ENCODE data around the gene TRIM14. TPM values are rescaled to one million over a fixed set of nuclear protein-coding genes. Genes with fewer than 3 reads are reported as not detected.
A peak's percentile ranks its signal among the peaks of the same experiment; 100 is the strongest.
"Not testable (repeated sequence)": the region's sequence is repeated elsewhere in the genome, so short reads cannot be mapped to it uniquely, and the experiment has no call there.

The TRIM14 gene
- total RNA-seq, 1 donor from 2014 or later = 25.8 TPM

DNA sequence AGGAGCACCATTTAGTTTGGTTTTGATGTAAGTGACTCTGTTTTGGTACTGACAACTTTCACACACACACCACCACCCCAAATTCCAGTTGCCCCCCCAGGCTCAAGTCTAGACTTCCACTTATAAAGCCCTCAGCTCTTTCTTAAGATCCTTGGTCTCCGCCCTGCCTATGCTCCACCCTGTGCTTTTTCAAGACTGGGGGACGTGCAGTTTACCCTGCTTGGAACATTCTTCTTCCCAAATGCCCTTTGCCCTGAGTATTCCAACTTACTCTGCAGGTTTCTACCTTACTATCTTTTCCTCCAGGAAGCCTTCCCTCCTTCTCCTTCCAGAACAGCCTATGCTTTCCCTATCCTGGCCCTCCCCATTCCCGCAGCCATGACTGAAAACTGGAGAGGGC is 1.5 kb upstream of the TRIM14 start:
- intact Hi-C loops (cut with DNase I) = no loop called here

DNA sequence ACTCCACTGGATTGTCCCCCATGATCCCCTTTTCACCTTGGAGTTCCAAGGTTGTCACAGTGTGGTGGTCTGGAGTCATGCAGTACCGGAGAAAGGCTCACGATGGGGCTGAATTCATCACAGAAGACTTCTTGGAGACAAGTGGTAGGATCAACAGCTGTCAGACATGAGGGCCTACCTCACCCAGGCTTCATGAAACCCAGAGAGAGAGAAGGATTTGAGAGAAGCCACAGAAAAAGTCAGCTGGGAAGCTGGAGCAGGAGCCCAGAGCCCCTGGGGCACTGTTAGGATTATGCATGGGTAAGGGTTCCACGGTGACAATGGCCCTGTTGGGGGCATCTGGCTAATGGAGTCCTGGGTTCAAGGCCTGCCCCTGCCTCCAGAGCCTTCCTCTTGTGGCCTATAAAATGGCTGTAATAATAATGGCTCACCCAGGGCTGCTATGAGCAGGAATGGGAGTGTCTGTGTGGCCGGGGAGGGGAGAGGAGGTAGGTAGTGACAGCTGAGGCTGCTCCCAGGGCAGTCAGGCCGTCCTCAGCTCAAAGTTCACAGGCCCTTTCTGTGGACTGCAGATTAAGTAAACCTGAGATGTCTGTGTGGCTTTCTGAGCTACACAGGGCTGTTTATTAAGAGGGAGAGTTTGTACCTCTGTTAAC is 910 bp downstream of the TRIM14 start:
- no peak for DNase-seq (ENCODE audit: extremely low spot score in 2 of 2)
- Histone ChIP-seq H3K36me3 (no peaks in the 10 kb centered on the region), H3K4me3 (peak overlapping the region; percentile 56), H3K4me1 (peaks cover 18% of the 10 kb centered on the region), H3K27ac (peak overlapping the region; percentile 65), H3K9me3 (no peaks in the 10 kb centered on the region), H3K27me3 (no peaks in the 10 kb centered on the region)
- intact Hi-C loops (cut with DNase I) = no loop called here
- no peak for TF ChIP-seq POLR2A (IDR thresholded peaks at IDR 0.05)
- TF ChIP-seq, protein P1, sequence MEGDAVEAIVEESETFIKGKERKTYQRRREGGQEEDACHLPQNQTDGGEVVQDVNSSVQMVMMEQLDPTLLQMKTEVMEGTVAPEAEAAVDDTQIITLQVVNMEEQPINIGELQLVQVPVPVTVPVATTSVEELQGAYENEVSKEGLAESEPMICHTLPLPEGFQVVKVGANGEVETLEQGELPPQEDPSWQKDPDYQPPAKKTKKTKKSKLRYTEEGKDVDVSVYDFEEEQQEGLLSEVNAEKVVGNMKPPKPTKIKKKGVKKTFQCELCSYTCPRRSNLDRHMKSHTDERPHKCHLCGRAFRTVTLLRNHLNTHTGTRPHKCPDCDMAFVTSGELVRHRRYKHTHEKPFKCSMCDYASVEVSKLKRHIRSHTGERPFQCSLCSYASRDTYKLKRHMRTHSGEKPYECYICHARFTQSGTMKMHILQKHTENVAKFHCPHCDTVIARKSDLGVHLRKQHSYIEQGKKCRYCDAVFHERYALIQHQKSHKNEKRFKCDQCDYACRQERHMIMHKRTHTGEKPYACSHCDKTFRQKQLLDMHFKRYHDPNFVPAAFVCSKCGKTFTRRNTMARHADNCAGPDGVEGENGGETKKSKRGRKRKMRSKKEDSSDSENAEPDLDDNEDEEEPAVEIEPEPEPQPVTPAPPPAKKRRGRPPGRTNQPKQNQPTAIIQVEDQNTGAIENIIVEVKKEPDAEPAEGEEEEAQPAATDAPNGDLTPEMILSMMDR (IDR thresholded peaks at IDR 0.05) = peak in 1 of 3 experiments; percentile 6

More for the DNA sequence above, 1.5 kb upstream of the TRIM14 start:
- TF ChIP-seq POLR2A (IDR thresholded peaks at IDR 0.05) = no peak
- TF ChIP-seq, protein P1 (IDR thresholded peaks at IDR 0.05) = no peak
- no peak for TF ChIP-seq POLR2AphosphoS5 (IDR thresholded peaks at IDR 0.05; ENCODE audit: insufficient read depth in 1 of 2, low read depth in 1 of 2)
- H3K9me3 ChIP-seq = no peaks in the 10 kb centered on the region
- no peak overlapping the region for H3K4me3 ChIP-seq
- H3K27me3 ChIP-seq = no peaks in the 10 kb centered on the region
- H3K27ac ChIP-seq = peak overlapping the region; percentile 56
- peaks cover 18% of the 10 kb centered on the region for H3K4me1 ChIP-seq
- no peaks in the 10 kb centered on the region for H3K36me3 ChIP-seq
- no peak for DNase-seq (ENCODE audit: extremely low spot score in 2 of 2)

DNA sequence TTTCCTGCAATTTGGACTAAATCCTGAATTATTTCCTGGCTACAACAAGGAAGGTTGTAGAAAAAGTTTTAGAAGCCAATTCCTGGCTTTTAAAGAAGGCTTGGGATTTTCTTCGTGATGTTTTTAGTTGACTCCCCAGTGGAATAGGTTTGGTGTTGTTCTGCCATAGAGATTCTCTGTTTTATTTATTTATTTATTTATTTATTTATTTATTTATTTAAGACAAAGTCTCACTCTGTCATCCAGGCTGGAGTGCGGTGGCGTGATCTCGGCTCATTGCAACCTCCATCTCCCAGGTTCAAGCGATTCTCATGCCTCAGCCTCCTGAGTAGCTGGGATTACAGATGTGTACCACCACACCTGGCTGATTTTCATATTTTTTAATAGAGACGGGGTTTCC is 1.9 kb downstream of the TRIM14 start:
- H3K27ac ChIP-seq; intact Hi-C loops (cut with DNase I); H3K9me3 ChIP-seq; H3K4me3 ChIP-seq; H3K27me3 ChIP-seq; H3K36me3 ChIP-seq; DNase-seq (ENCODE audit: extremely low spot score in 2 of 2): not testable (repeated sequence)
- peaks cover 18% of the 10 kb centered on the region for H3K4me1 ChIP-seq

DNA sequence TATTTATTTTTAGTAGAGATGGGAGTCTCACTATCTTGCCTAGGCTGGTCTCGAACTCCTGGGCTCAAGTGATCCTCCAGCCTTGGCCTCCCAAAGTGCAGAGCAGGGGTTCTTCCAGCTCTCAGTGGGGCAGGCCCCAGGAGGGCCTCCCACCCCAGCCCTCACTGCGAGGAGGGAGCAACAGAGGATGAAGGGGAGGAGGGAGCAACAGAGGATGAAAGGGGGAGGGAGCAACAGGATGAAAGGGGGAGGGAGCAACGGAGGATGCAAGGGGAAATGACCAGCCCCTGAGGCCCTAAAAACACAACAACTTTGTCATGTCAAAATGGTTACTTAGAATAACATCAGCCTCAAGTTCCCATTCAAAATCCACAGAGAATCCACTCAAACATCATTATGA is 10.0 kb downstream of the TRIM14 start:
- TF ChIP-seq, protein P1 (IDR thresholded peaks at IDR 0.05) = no peak
- no peak for TF ChIP-seq POLR2A (IDR thresholded peaks at IDR 0.05)
- no peak for TF ChIP-seq POLR2AphosphoS5 (IDR thresholded peaks at IDR 0.05; ENCODE audit: insufficient read depth in 1 of 2, low read depth in 1 of 2)
- no peaks in the 10 kb centered on the region for H3K4me1 ChIP-seq
- no peaks in the 10 kb centered on the region for H3K27me3 ChIP-seq
- intact Hi-C loops (cut with DNase I) = no loop called here
- no peak overlapping the region for H3K4me3 ChIP-seq
- DNase-seq (ENCODE audit: extremely low spot score in 2 of 2) = no peak
- H3K36me3 ChIP-seq = no peaks in the 10 kb centered on the region
- H3K9me3 ChIP-seq = no peaks in the 10 kb centered on the region
- H3K27ac ChIP-seq = no peak overlapping the region

DNA sequence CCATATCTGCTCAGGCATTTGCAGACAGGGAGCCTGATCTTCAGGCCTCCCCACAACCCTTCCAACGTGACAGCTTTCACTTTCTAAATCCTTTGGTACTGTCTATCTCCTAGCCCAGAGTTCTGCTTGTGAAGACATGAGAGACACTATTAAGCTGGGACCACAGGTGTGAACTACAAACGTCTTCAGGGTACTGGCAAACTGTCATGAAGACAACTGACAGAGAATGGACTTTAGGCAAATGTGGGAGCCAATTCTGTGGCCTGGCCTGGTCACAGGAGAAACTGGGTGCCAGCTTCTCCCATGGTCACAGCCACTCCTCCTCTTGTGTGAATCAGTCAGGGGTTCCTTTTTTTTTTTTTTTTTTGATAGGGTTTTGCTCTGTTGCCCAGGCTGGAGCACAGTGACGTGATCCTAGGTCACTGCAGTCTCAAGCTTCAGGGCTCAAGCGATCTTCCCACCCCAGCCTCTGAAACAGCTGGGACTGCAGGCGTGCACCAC is 10.4 kb downstream of the TRIM14 start:
- Histone ChIP-seq H3K27ac (no peak overlapping the region), H3K27me3 (no peaks in the 10 kb centered on the region), H3K9me3 (no peaks in the 10 kb centered on the region), H3K4me1 (no peaks in the 10 kb centered on the region), H3K36me3 (no peaks in the 10 kb centered on the region), H3K4me3 (no peak overlapping the region)
- TF ChIP-seq POLR2A (IDR thresholded peaks at IDR 0.05) (no peak), POLR2AphosphoS5 (IDR thresholded peaks at IDR 0.05; ENCODE audit: insufficient read depth in 1 of 2, low read depth in 1 of 2) (no peak)
- TF ChIP-seq, protein P1 (IDR thresholded peaks at IDR 0.05) = no peak
- DNase-seq (ENCODE audit: extremely low spot score in 2 of 2) = no peak
- intact Hi-C loops (cut with DNase I) = no loop called here

All from vagina (tissue), 2 donors.